G401 (cell line): ENCODE results near the gene SNX9. TPM values are rescaled to one million over a fixed set of nuclear protein-coding genes. Genes with fewer than 3 reads are reported as not detected.
"Not testable (repeated sequence)": the region's sequence is repeated elsewhere in the genome, so short reads cannot be mapped to it uniquely, and the experiment has no call there.

Experiments used
- DNase-seq: peaks from one replicate; pipeline ENCODE4 v3.0.0-alpha.2; 2015; ENCODE audit warnings: low spot score
- in situ Hi-C: cut with HindIII; loops from 2 replicates; pipeline ENCODE4 v1.10.0; 2016; ENCODE audit warnings: low sequenced_read_pairs, mixed read lengths
- total RNA-seq: library from RNA; depleted of rRNA; stranded (reverse); fragments of >200 nt; shearing (Covaris generic); gene quantifications from 2 replicates; pipeline ENCODE4 v1.2.3, GENCODE V29; 2014

The SNX9 gene
- total RNA-seq, 1 experiment from 2014 or later, result 20.5 TPM

- in situ Hi-C loops, result no loop called here
- DNase-seq, result peak; percentile 79
Observed at GRCh38 chr6:157941101-157941863, 118.2 kb downstream of the SNX9 start.

- in situ Hi-C loops, result no loop called here
- no peak for DNase-seq
Observed at GRCh38 chr6:157942351-157942750, 119.3 kb downstream of the SNX9 start.

GRCh38 chr6:157943249-157943963, 120.4 kb downstream of the SNX9 start:
- no peak for DNase-seq
- in situ Hi-C loops, result no loop called here

GRCh38 chr6:157943964-157944283, 120.9 kb downstream of the SNX9 start:
- no peak for DNase-seq
- in situ Hi-C loops, result no loop called here

GRCh38 chr6:157944983-157945931, 122.2 kb downstream of the SNX9 start:
- DNase-seq, result no peak
- in situ Hi-C loops, result no loop called here

GRCh38 chr6:157946053-157946617, 123.1 kb downstream of the SNX9 start:
- in situ Hi-C loops, result no loop called here
- no peak for DNase-seq

GRCh38 chr6:157946865-157947532, 124.0 kb downstream of the SNX9 start:
- peak; percentile 52 for DNase-seq
- in situ Hi-C loops, result no loop called here

- in situ Hi-C loops, DNase-seq: not testable (repeated sequence)
Observed at GRCh38 chr6:157950899-157951298, 127.9 kb downstream of the SNX9 start.

- in situ Hi-C loops, result no loop called here
Observed at GRCh38 chr6:157951828-157952227, 128.8 kb downstream of the SNX9 start.

GRCh38 chr6:157952861-157953351, 129.9 kb downstream of the SNX9 start:
- DNase-seq, result no peak
- in situ Hi-C loops, result no loop called here

More at GRCh38 chr6:157951828-157952227, 128.8 kb downstream of the SNX9 start:
- no peak for DNase-seq

- DNase-seq, result no peak
- in situ Hi-C loops, result no loop called here
Observed at GRCh38 chr6:157953580-157954091, 130.6 kb downstream of the SNX9 start.

GRCh38 chr6:157954150-157955117, 131.4 kb downstream of the SNX9 start:
- in situ Hi-C loops, result no loop called here
- no peak for DNase-seq

- in situ Hi-C loops, result no loop called here
- no peak for DNase-seq
Observed at GRCh38 chr6:157955675-157956074, 132.6 kb downstream of the SNX9 start.

GRCh38 chr6:157956171-157956730, 133.2 kb downstream of the SNX9 start:
- DNase-seq, result no peak
- in situ Hi-C loops, result no loop called here

GRCh38 chr6:157959451-157960227, 136.6 kb downstream of the SNX9 start:
- in situ Hi-C loops, result no loop called here
- DNase-seq, result no peak

- DNase-seq, result no peak
- in situ Hi-C loops, result no loop called here
Observed at GRCh38 chr6:157961153-157961831, 138.2 kb downstream of the SNX9 start.
